GM12878 (cell line): Measurements from ENCODE around the gene DPP9. TPM values are rescaled to one million over a fixed set of nuclear protein-coding genes. Genes with fewer than 3 reads are reported as not detected.

Experiments used
- ATAC-seq: fragments of 200-7000 bp; cut with Tn5 transposase; 3 replicates; pipeline ENCODE4 v1.9.1; 2020; ENCODE audit warnings: mild to moderate bottlenecking, moderate library complexity
- BruUV-seq: library from RNA; stranded (reverse); fragments of 400-500 nt; replicated peaks from 2 replicates; lab custom pipeline; 2021; lab: Mats Ljungman, UMichigan
- CTCF ChIA-PET: fragments of 300-600 bp; sonication (Branson Sonifier 250); formaldehyde crosslinking; extraction: SDS; loops from one replicate; lab custom pipeline; 2021; ENCODE audit warnings: inconsistent platforms; lab: Yijun Ruan, JAX
- POLR2A ChIA-PET: fragments of 350-600 bp; formaldehyde crosslinking; extraction: SDS; loops from one replicate; lab custom pipeline; 2021; ENCODE audit warnings: inconsistent platforms; lab: Charles Lee
- RAD21 ChIA-PET: fragments of 300-600 bp; sonication (Branson Sonifier 250); formaldehyde crosslinking; loops from one replicate; lab custom pipeline; 2023; ENCODE audit warnings: antibody characterized with exemption; ENCODE audit not compliant: unreplicated experiment; lab: Charles Lee
- SMC1A ChIA-PET: fragments of 300-600 bp; sonication (Branson Sonifier 250); formaldehyde crosslinking; loops from one replicate; lab custom pipeline; 2023; ENCODE audit not compliant: unreplicated experiment, uncharacterized antibody; lab: Charles Lee
- DNase-seq: peaks from one replicate; pipeline ENCODE4 v3.0.0-alpha.2; 2011; ENCODE audit warnings: low read depth, low spot score
- FAIRE-seq: peaks from 3 replicates; lab custom pipeline; 2011; peaks lifted over from hg19 to GRCh38; lab: Jason Lieb, UNC
- H2AFZ ChIP-seq: 2 replicates; pipeline ENCODE4 v1.6.0; 2011; ENCODE audit warnings: low read depth, low read length, control low read depth; ENCODE audit not compliant: control insufficient read depth
- H3K27ac ChIP-seq: 2 replicates; pipeline ENCODE4 v1.5.1; 2011; ENCODE audit warnings: control low read depth; ENCODE audit not compliant: control insufficient read depth, insufficient read depth
- H3K27me3 ChIP-seq, 2 experiments: replicated peaks in 1 of 2; 2 replicates each; pipeline versions ENCODE4 v1.6.0 to v1.6.1; 2011; ENCODE audit warnings: low read length in 1 of 2; ENCODE audit not compliant: control insufficient read depth in 2 of 2, insufficient read depth in 2 of 2
- H3K36me3 ChIP-seq, 2 experiments: 2 replicates each; pipeline ENCODE4 v1.5.1; 2011; ENCODE audit warnings: low read length in 1 of 2; ENCODE audit not compliant: control insufficient read depth in 2 of 2, insufficient read depth in 2 of 2
- H3K4me1 ChIP-seq: 2 replicates; pipeline ENCODE4 v1.6.1; 2011; ENCODE audit warnings: mild to moderate bottlenecking, low read length, moderate library complexity, mixed read lengths; ENCODE audit not compliant: control insufficient read depth, insufficient read depth
- H3K4me2 ChIP-seq: 2 replicates; pipeline ENCODE4 v1.6.0; 2011; ENCODE audit warnings: control low read depth; ENCODE audit not compliant: control insufficient read depth, insufficient read depth
- H3K4me3 ChIP-seq: fragments of 200-600 bp; sonication (generic); 2 replicates; pipeline ENCODE4 v1.5.1; 2016
- H3K79me2 ChIP-seq: 2 replicates; pipeline ENCODE4 v1.6.0; 2011; ENCODE audit warnings: low read length; ENCODE audit not compliant: control insufficient read depth, insufficient read depth
- H3K9ac ChIP-seq: 2 replicates; pipeline ENCODE4 v1.8.0; 2011; ENCODE audit warnings: low read length, control low read depth, mixed read lengths; ENCODE audit not compliant: control insufficient read depth, insufficient read depth
- H3K9me3 ChIP-seq: replicated peaks from 3 replicates; pipeline ENCODE4 v1.5.1; 2011; ENCODE audit warnings: mild to moderate bottlenecking, low read length; ENCODE audit not compliant: control insufficient read depth, insufficient read depth
- H4K20me1 ChIP-seq: 2 replicates; pipeline ENCODE4 v1.6.0; 2011; ENCODE audit not compliant: control insufficient read depth, insufficient read depth
- ATF7 ChIP-seq: fragments of 450-650 bp; IDR thresholded peaks from 2 replicates; pipeline ENCODE4 v1.6.1; 2016; ENCODE audit warnings: low read depth, mild to moderate bottlenecking
- EP300 ChIP-seq, 2 experiments: fragments of 150-350 bp in 1 of 2; IDR thresholded peaks; 2 replicates each; pipeline ENCODE4 v1.6.1; 2011 to 2012; ENCODE audit warnings: low read depth in 2 of 2, low read length in 2 of 2, borderline replicate concordance in 1 of 2, improper control_type of control experiment in 1 of 2, inconsistent platforms in 1 of 2; ENCODE audit not compliant: control insufficient read depth in 1 of 2
- FOS ChIP-seq: IDR thresholded peaks from 3 replicates; pipeline ENCODE4 v1.6.1; 2011; ENCODE audit warnings: borderline replicate concordance; ENCODE audit not compliant: insufficient read length; ENCODE audit errors: extremely low read depth
- HDAC2 ChIP-seq: fragments of 200-600 bp; sonication (generic); IDR thresholded peaks from 2 replicates; pipeline ENCODE4 v1.6.1; 2017
- JUND ChIP-seq: IDR thresholded peaks from 2 replicates; pipeline ENCODE4 v1.6.1; 2012; ENCODE audit warnings: low read depth, mild to moderate bottlenecking, low read length, improper control_type of control experiment, moderate library complexity
- KDM1A ChIP-seq: fragments of 200-600 bp; sonication (generic); IDR thresholded peaks from 2 replicates; pipeline ENCODE4 v1.6.1; 2016; ENCODE audit warnings: borderline replicate concordance
- MAX ChIP-seq: IDR thresholded peaks from 2 replicates; pipeline ENCODE4 v1.6.1; 2012; ENCODE audit warnings: low read depth, low read length, improper control_type of control experiment
- MEF2A ChIP-seq: IDR thresholded peaks from 2 replicates; pipeline ENCODE4 v1.6.1; 2011; ENCODE audit warnings: low read depth, mild to moderate bottlenecking, low read length, moderate library complexity; ENCODE audit not compliant: insufficient read depth
- MTA3 ChIP-seq: IDR thresholded peaks from 2 replicates; pipeline ENCODE4 v1.6.1; 2012; ENCODE audit warnings: low read length, inconsistent platforms, borderline replicate concordance
- NRF1 ChIP-seq: conservative IDR thresholded peaks from 2 replicates; pipeline ENCODE4 v1.6.1; 2011; ENCODE audit warnings: mild to moderate bottlenecking, low read depth, low read length, improper control_type of control experiment
- SMAD5 ChIP-seq: IDR thresholded peaks from 2 replicates; pipeline ENCODE4 v1.6.1; 2016; ENCODE audit warnings: antibody characterized with exemption, low read depth
- SMC3 ChIP-seq: IDR thresholded peaks from 2 replicates; pipeline ENCODE4 v1.6.1; 2011; ENCODE audit warnings: low read length, improper control_type of control experiment, borderline replicate concordance
- TARDBP ChIP-seq: IDR thresholded peaks from 2 replicates; pipeline ENCODE4 v1.6.1; 2016; ENCODE audit warnings: borderline replicate concordance
- TBL1XR1 ChIP-seq: IDR thresholded peaks from 2 replicates; pipeline ENCODE4 v1.6.1; 2012; ENCODE audit warnings: low read depth, low read length, improper control_type of control experiment
- TCF7 ChIP-seq: IDR thresholded peaks from 2 replicates; pipeline ENCODE4 v1.6.1; 2014; ENCODE audit warnings: antibody characterized with exemption, borderline replicate concordance
- WGBS: methylation state at CpG from one replicate; pipeline ENCODE4 v1.1.6; 2016; ENCODE audit warnings: low lambda C conversion rate; ENCODE audit not compliant: insufficient replicate concordance, insufficient coverage; ENCODE audit errors: missing lambda C conversion rate; 5-methylcytosine and 5-hydroxymethylcytosine counted together
- in situ Hi-C: fragments of 300-500 bp; cut with MboI; formaldehyde crosslinking; loops from 9 replicates; pipeline ENCODE4 v1.14.3; 2018; ENCODE audit warnings: mixed read lengths
- intact Hi-C: fragments of 100-400 bp; cut with micrococcal nuclease; formaldehyde crosslinking; loops from one replicate; pipeline ENCODE4 v1.14.2; 2022; ENCODE audit not compliant: unreplicated experiment
- polyA plus RNA-seq, 11 experiments: library from polyadenylated mRNA; depleted of rRNA in 4 of 11; unstranded in 6 of 11; stranded (reverse) in 5 of 11; fragments of >200 nt; fragmentation: Nextera tagmentation in 4 of 11; fragmentation: Illumina TruSeq in 1 of 11; extraction: Ambion mirVana in 4 of 11; extraction: Trizol in 1 of 11; gene quantifications; 1 replicate in 1 of 11; 2 replicates in 10 of 11; pipeline versions ENCODE4 v1.2.1 to v1.2.3, GENCODE V29; 2011 to 2016; ENCODE audit warnings: inconsistent platforms in 2 of 11, missing spikeins in 2 of 11, low read depth in 1 of 11
- total RNA-seq, 4 experiments: library from RNA; depleted of rRNA in 3 of 4; stranded (reverse); fragments of >200 nt in 3 of 4; fragmentation: Illumina TruSeq in 1 of 4; extraction: Trizol in 1 of 4; gene quantifications; 2 replicates each; pipeline versions ENCODE4 v1.2.1 to v1.2.3, GENCODE V29; 2013 to 2021
- TF ChIP-seq, protein P1 (sequence below): fragments of 450-650 bp; IDR thresholded peaks from 2 replicates; pipeline ENCODE4 v1.6.1; 2016; ENCODE audit warnings: mild to moderate bottlenecking, moderate library complexity, borderline replicate concordance

The DPP9 gene
- total and polyA plus RNA-seq, 10 of the 15 experiments (the other 5 are each of a cell fraction or from before 2014, with no cell fraction given): 0.64 to 58.6 (median 27.6) TPM

DNA sequence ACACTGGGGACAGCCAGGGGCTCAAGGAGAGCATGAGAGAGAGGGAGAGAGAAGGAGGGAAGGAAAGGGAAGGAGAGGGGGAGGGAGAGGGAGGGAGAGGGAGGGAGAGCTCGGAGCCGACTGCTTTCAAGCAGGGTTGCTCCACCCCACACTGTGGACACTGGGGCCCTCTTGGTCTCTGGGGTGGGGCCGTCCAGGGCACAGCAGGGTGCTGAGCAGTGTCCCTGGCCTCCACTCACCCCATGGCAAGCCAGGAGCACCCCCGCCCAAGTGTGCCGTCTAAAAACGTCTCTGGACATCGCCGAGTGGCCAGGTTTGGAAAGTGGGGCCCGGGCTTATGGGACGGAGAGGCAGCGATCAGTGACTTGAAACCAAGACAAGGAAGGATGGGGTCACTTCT lies 20.9 kb downstream of the DPP9 start (continued):
- TF ChIP-seq, protein P1, sequence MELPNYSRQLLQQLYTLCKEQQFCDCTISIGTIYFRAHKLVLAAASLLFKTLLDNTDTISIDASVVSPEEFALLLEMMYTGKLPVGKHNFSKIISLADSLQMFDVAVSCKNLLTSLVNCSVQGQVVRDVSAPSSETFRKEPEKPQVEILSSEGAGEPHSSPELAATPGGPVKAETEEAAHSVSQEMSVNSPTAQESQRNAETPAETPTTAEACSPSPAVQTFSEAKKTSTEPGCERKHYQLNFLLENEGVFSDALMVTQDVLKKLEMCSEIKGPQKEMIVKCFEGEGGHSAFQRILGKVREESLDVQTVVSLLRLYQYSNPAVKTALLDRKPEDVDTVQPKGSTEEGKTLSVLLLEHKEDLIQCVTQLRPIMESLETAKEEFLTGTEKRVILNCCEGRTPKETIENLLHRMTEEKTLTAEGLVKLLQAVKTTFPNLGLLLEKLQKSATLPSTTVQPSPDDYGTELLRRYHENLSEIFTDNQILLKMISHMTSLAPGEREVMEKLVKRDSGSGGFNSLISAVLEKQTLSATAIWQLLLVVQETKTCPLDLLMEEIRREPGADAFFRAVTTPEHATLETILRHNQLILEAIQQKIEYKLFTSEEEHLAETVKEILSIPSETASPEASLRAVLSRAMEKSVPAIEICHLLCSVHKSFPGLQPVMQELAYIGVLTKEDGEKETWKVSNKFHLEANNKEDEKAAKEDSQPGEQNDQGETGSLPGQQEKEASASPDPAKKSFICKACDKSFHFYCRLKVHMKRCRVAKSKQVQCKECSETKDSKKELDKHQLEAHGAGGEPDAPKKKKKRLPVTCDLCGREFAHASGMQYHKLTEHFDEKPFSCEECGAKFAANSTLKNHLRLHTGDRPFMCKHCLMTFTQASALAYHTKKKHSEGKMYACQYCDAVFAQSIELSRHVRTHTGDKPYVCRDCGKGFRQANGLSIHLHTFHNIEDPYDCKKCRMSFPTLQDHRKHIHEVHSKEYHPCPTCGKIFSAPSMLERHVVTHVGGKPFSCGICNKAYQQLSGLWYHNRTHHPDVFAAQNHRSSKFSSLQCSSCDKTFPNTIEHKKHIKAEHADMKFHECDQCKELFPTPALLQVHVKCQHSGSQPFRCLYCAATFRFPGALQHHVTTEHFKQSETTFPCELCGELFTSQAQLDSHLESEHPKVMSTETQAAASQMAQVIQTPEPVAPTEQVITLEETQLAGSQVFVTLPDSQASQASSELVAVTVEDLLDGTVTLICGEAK: no peak
- TF ChIP-seq EP300 (IDR thresholded peaks at IDR 0.05; ENCODE audit: borderline replicate concordance in 1 of 2, control insufficient read depth in 1 of 2, low read depth in 2 of 2, low read length in 2 of 2) (no peak), TCF7 (no peak), MTA3 (no peak), NRF1 (no peak), ATF7 (no peak)

- FAIRE-seq (no peak), DNase-seq (no peak), ATAC-seq (no peak)
- Histone ChIP-seq H3K27me3 (no peaks in the 10 kb centered on the region), H3K4me1 (no peaks in the 10 kb centered on the region), H3K9me3 (no peaks in the 10 kb centered on the region), H3K79me2 (no peaks in the 10 kb centered on the region), H3K4me3 (no peak overlapping the region), H3K27ac (no peak overlapping the region), H3K9ac (no peak overlapping the region), H3K4me2 (no peak overlapping the region), H2AFZ (no peak overlapping the region), H4K20me1 (no peaks in the 10 kb centered on the region), H3K36me3 (peaks cover 14 to 29% of the 10 kb centered on the region in 2 experiments; a peak in 3 of 4 replicates)
- ChIA-PET RAD21 (no interaction called here), SMC1A (interaction anchor here (0.5 kb wide), 1 partner anchor 125 kb away, joined by 3 read pairs; no protein-coding TSS in a partner anchor), POLR2A (no interaction called here), CTCF (no interaction called here)
- no TSS peak for BruUV-seq
- intact Hi-C loops: no loop called here
- 97% methylated on average over 8 of the region's 8 CpGs for WGBS
- in situ Hi-C loops: no loop called here
- TF ChIP-seq MAX: no peak
- no peak for TF ChIP-seq TBL1XR1
- TF ChIP-seq SMAD5: no peak
- TF ChIP-seq HDAC2: no peak
- no peak for TF ChIP-seq JUND
- no peak for TF ChIP-seq TARDBP
- no peak for TF ChIP-seq FOS
- TF ChIP-seq SMC3: no peak
- no peak for TF ChIP-seq KDM1A
- no peak for TF ChIP-seq MEF2A
Observed at GRCh38 chr19:4701557-4701956, 22.1 kb downstream of the DPP9 start.
